Measurements from ENCODE around the gene KRT3.

Gene KRT3

DNA sequence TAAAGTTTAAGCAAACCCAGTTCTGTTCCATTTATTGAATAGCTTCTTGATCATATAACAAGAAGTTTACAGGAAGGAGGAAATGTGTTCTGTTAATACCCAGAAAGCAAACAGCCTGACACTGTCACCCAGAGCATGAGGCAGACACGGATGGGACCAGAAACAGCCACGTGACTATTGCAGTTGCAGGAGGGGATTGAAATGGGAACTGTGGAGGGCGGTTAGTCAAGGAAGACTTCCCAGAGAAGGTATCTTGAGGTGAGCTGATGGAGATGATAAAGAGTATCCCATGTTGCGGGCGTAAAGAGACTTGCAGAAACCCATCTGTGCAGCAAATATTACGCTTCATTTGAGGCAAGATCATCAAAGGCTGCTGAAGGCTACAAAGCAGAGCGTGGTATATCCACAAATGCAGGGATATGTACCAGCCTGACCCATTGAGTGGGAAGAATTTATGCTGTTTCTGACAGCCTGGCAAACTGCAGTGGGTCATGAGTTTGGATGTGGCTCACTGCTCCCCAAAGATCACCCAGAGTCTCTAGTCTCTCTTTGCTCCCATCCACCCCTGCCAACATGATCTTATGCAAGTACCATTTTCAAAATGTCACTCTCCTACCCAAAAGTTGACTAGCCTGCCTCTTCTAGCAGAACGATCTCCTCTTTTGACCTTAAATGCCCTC, 39.5 kb downstream of the KRT3 start:
- Histone ChIP-seq H3K9ac (ENCODE audit: low read length) (no peak overlapping the region), H3F3A (ENCODE audit: insufficient read depth, low read length) (no peaks in the 10 kb centered on the region), H3K4me2 (ENCODE audit: low read depth, low read length) (no peak overlapping the region), H3K36me3 (replicated peaks; ENCODE audit: insufficient read depth, low read length) (no peaks in the 10 kb centered on the region), H3K27ac (ENCODE audit: low read length) (no peak overlapping the region), H3K27me3 (replicated peaks; ENCODE audit: insufficient read depth, low read length) (peaks cover 21% of the 10 kb centered on the region), H3K9me3 (replicated peaks; ENCODE audit: insufficient read depth, low read length) (no peaks in the 10 kb centered on the region), H3K4me1 (ENCODE audit: low read length) (no peaks in the 10 kb centered on the region), H3K4me3 (ENCODE audit: low read length) (no peak overlapping the region), H3K79me2 (ENCODE audit: low read length) (no peaks in the 10 kb centered on the region), H3K9me2 (replicated peaks; ENCODE audit: insufficient read depth, low read length) (no peaks in the 10 kb centered on the region), H2AFZ (ENCODE audit: low read length) (no peak overlapping the region), H4K20me1 (ENCODE audit: insufficient read depth, low read length) (no peaks in the 10 kb centered on the region)
- DNase-seq, result no peak
- TF ChIP-seq EZH2 (optimal IDR thresholded peaks at IDR 0.05; ENCODE audit: low read depth, low read length) (no peak), EZH2phosphoT487 (IDR thresholded peaks at IDR 0.05; ENCODE audit: low read length) (no peak)
- TF ChIP-seq, protein P1, sequence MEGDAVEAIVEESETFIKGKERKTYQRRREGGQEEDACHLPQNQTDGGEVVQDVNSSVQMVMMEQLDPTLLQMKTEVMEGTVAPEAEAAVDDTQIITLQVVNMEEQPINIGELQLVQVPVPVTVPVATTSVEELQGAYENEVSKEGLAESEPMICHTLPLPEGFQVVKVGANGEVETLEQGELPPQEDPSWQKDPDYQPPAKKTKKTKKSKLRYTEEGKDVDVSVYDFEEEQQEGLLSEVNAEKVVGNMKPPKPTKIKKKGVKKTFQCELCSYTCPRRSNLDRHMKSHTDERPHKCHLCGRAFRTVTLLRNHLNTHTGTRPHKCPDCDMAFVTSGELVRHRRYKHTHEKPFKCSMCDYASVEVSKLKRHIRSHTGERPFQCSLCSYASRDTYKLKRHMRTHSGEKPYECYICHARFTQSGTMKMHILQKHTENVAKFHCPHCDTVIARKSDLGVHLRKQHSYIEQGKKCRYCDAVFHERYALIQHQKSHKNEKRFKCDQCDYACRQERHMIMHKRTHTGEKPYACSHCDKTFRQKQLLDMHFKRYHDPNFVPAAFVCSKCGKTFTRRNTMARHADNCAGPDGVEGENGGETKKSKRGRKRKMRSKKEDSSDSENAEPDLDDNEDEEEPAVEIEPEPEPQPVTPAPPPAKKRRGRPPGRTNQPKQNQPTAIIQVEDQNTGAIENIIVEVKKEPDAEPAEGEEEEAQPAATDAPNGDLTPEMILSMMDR (IDR thresholded peaks at IDR 0.05; ENCODE audit: low read length), result no peak

DNA sequence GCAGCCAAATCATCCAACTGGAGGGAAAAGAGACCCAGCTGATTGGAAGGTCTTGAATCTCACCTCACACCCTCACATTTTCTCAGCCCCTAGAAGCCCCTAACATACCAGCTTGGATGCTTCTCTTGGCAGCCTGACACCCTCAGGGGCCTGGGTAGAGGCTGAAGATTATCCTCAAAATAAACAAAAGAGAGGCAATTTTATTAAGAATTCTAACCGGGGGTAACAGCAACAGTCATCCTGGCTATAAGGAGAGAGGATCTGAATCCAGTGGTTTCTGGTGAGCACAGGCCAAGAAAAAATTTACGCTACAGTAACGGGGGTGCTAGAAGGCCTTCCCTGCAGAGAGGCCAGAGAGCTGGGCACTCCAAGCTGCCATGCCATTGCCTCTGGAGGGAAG, 40.4 kb downstream of the KRT3 start:
- Histone ChIP-seq H3K4me2 (ENCODE audit: low read depth, low read length) (no peak overlapping the region), H3F3A (ENCODE audit: insufficient read depth, low read length) (no peaks in the 10 kb centered on the region), H3K36me3 (replicated peaks; ENCODE audit: insufficient read depth, low read length) (no peaks in the 10 kb centered on the region), H3K4me3 (ENCODE audit: low read length) (no peak overlapping the region), H3K27me3 (replicated peaks; ENCODE audit: insufficient read depth, low read length) (peaks cover 29% of the 10 kb centered on the region), H3K79me2 (ENCODE audit: low read length) (no peaks in the 10 kb centered on the region), H3K9ac (ENCODE audit: low read length) (no peak overlapping the region), H4K20me1 (ENCODE audit: insufficient read depth, low read length) (no peaks in the 10 kb centered on the region), H2AFZ (ENCODE audit: low read length) (no peak overlapping the region), H3K4me1 (ENCODE audit: low read length) (no peaks in the 10 kb centered on the region), H3K9me3 (replicated peaks; ENCODE audit: insufficient read depth, low read length) (no peaks in the 10 kb centered on the region), H3K9me2 (replicated peaks; ENCODE audit: insufficient read depth, low read length) (no peaks in the 10 kb centered on the region), H3K27ac (ENCODE audit: low read length) (no peak overlapping the region)
- DNase-seq, result no peak
- TF ChIP-seq EZH2 (optimal IDR thresholded peaks at IDR 0.05; ENCODE audit: low read depth, low read length) (no peak), EZH2phosphoT487 (IDR thresholded peaks at IDR 0.05; ENCODE audit: low read length) (no peak)
- TF ChIP-seq, protein P1 (IDR thresholded peaks at IDR 0.05; ENCODE audit: low read length), result no peak

DNA sequence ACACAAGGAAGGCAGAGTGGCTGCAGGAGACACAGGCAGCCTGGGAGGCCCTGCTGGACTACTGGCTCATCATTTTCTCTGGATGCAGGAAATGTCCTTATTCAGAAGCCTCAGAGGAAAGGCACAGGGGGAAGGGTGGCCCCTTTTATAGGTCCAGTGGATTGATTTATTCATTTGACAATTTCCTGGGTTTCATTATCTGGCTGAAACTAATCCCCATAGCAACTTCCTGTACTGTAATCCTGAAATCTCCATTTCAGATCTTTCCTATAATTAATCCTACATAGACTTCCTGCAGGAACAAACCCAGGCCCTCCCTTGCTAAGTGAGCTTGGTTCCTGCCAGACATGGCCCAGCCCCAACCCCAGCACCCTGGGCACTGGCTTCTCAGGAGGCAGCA, 41.8 kb downstream of the KRT3 start:
- TF ChIP-seq EZH2phosphoT487 (IDR thresholded peaks at IDR 0.05; ENCODE audit: low read length) (no peak), EZH2 (optimal IDR thresholded peaks at IDR 0.05; ENCODE audit: low read depth, low read length) (no peak)
- TF ChIP-seq, protein P1 (IDR thresholded peaks at IDR 0.05; ENCODE audit: low read length), result no peak
- H3K9me3 ChIP-seq (replicated peaks; ENCODE audit: insufficient read depth, low read length), result no peaks in the 10 kb centered on the region
- H3K4me1 ChIP-seq (ENCODE audit: low read length), result no peaks in the 10 kb centered on the region
- no peak overlapping the region for H3K9ac ChIP-seq (ENCODE audit: low read length)
- no peak overlapping the region for H3K4me2 ChIP-seq (ENCODE audit: low read depth, low read length)
- H3K36me3 ChIP-seq (replicated peaks; ENCODE audit: insufficient read depth, low read length), result no peaks in the 10 kb centered on the region
- no peak overlapping the region for H3K4me3 ChIP-seq (ENCODE audit: low read length)
- no peaks in the 10 kb centered on the region for H3F3A ChIP-seq (ENCODE audit: insufficient read depth, low read length)
- no peaks in the 10 kb centered on the region for H3K9me2 ChIP-seq (replicated peaks; ENCODE audit: insufficient read depth, low read length)
- no peak overlapping the region for H3K27ac ChIP-seq (ENCODE audit: low read length)
- no peaks in the 10 kb centered on the region for H4K20me1 ChIP-seq (ENCODE audit: insufficient read depth, low read length)
- no peak overlapping the region for H2AFZ ChIP-seq (ENCODE audit: low read length)
- peaks cover 38% of the 10 kb centered on the region for H3K27me3 ChIP-seq (replicated peaks; ENCODE audit: insufficient read depth, low read length)
- H3K79me2 ChIP-seq (ENCODE audit: low read length), result no peaks in the 10 kb centered on the region
- DNase-seq, result no peak

All from MM.1S (cell line).